Astrocyte (in vitro differentiated cells and primary cell): ENCODE data around the gene PYGO2. TPM values are rescaled to one million over a fixed set of nuclear protein-coding genes. Genes with fewer than 3 reads are reported as not detected.
"Not testable (repeated sequence)": the region's sequence is repeated elsewhere in the genome, so short reads cannot be mapped to it uniquely, and the experiment has no call there.

Experiments
- DNase-seq: peaks from one replicate; pipeline ENCODE4 v3.0.0-alpha.2; 2010; ENCODE audit warnings: low read depth
- FAIRE-seq: peaks from 2 replicates; lab custom pipeline; 2011; peaks lifted over from hg19 to GRCh38; lab: Jason Lieb, UNC
- H2AFZ ChIP-seq: 2 replicates; pipeline ENCODE4 v1.6.0; 2012; ENCODE audit warnings: low read depth, low read length, inconsistent platforms
- H3K27ac ChIP-seq: 2 replicates; pipeline ENCODE4 v1.5.1; 2011; ENCODE audit warnings: low read depth, low read length, inconsistent platforms
- H3K27me3 ChIP-seq: 2 replicates; pipeline ENCODE4 v1.6.0; 2011; ENCODE audit warnings: low read length, inconsistent platforms; ENCODE audit not compliant: insufficient read depth
- H3K36me3 ChIP-seq: 2 replicates; pipeline ENCODE4 v1.5.1; 2011; ENCODE audit warnings: low read length, inconsistent platforms; ENCODE audit not compliant: insufficient read depth
- H3K4me1 ChIP-seq: 2 replicates; pipeline ENCODE4 v1.5.1; 2011; ENCODE audit warnings: low read length, inconsistent platforms; ENCODE audit not compliant: insufficient read depth
- H3K4me2 ChIP-seq: 2 replicates; pipeline ENCODE4 v1.6.0; 2012; ENCODE audit warnings: low read length, inconsistent platforms
- H3K4me3 ChIP-seq: 2 replicates; pipeline ENCODE4 v1.5.1; 2011; ENCODE audit warnings: low read depth, mild to moderate bottlenecking, low read length, inconsistent platforms; ENCODE audit not compliant: insufficient read depth
- H3K79me2 ChIP-seq: 2 replicates; pipeline ENCODE4 v1.6.0; 2012; ENCODE audit warnings: mild to moderate bottlenecking, low read length, inconsistent platforms; ENCODE audit not compliant: insufficient read depth
- H3K9ac ChIP-seq: 2 replicates; pipeline ENCODE4 v1.6.0; 2012; ENCODE audit warnings: mild to moderate bottlenecking, low read length, inconsistent platforms
- H3K9me3 ChIP-seq: 2 replicates; pipeline ENCODE4 v1.5.1; 2012; ENCODE audit warnings: low read depth, mild to moderate bottlenecking, low read length, inconsistent platforms; ENCODE audit not compliant: insufficient read depth
- H4K20me1 ChIP-seq: 2 replicates; pipeline ENCODE4 v1.6.0; 2012; ENCODE audit warnings: low read length, inconsistent platforms; ENCODE audit not compliant: insufficient read depth
- H3K27ac Mint-ChIP-seq: one replicate; pipeline ENCODE4 v1.8.0; 2021; ENCODE audit warnings: mild to moderate bottlenecking, mixed read lengths; ENCODE audit not compliant: unreplicated experiment
- H3K27me3 Mint-ChIP-seq: one replicate; pipeline ENCODE4 v1.8.0; 2021; ENCODE audit warnings: low read depth, mixed read lengths; ENCODE audit not compliant: unreplicated experiment
- H3K36me3 Mint-ChIP-seq: one replicate; pipeline ENCODE4 v1.8.0; 2021; ENCODE audit warnings: low read depth, mixed read lengths; ENCODE audit not compliant: unreplicated experiment
- H3K4me1 Mint-ChIP-seq: one replicate; pipeline ENCODE4 v1.8.0; 2021; ENCODE audit warnings: low read depth, mixed read lengths; ENCODE audit not compliant: unreplicated experiment
- H3K4me3 Mint-ChIP-seq: one replicate; pipeline ENCODE4 v1.8.0; 2021; ENCODE audit warnings: mild to moderate bottlenecking, moderate library complexity, mixed read lengths; ENCODE audit not compliant: unreplicated experiment
- H3K9me3 Mint-ChIP-seq: one replicate; pipeline ENCODE4 v1.8.0; 2021; ENCODE audit warnings: mild to moderate bottlenecking, mixed read lengths; ENCODE audit not compliant: unreplicated experiment
- EZH2 ChIP-seq: IDR thresholded peaks from 2 replicates; pipeline ENCODE4 v1.6.1; 2012; ENCODE audit warnings: mild to moderate bottlenecking, low read length, inconsistent platforms; ENCODE audit not compliant: insufficient read depth
- microRNA-seq: library from miRNA; unstranded; fragments of <30 nt; microRNA quantifications from one replicate; pipeline ENCODE4 v1.2.0, GENCODE V29; 2020
- total RNA-seq: library from RNA; stranded (reverse); gene quantifications from 2 replicates; pipeline ENCODE4 v1.2.1, GENCODE V29; 2021
- TF ChIP-seq, protein P1 (sequence below): IDR thresholded peaks from 2 replicates; pipeline ENCODE4 v1.5.1; 2011; ENCODE audit warnings: low read depth, mild to moderate bottlenecking, inconsistent platforms, low read length, moderate library complexity; ENCODE audit not compliant: insufficient read depth

PYGO2 gene
- total RNA-seq, 1 donor from 2014 or later = 21.8 TPM

DNA sequence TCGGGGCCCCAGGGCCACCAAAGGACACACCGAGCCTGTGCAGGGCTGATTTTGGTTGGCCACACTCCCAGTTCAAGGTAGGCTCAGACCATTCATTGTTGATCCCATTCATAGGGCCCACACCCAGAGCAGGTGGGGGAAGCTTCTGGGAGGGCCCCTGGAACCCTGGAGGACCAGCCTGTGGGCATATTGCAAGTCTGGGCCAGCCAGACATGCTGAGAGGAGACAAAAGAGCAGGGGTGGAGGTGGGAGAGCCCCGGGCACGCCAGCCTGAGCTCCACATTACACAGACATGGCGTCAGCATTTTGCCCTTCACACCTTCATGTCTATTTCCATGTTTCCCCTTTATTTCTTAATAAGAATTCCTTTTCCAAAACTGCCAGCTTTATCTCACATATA, 50.7 kb downstream of the PYGO2 start:
- no peak overlapping the region for H3K4me3 ChIP-seq
- H3K36me3 ChIP-seq = no peaks in the 10 kb centered on the region
- no peak overlapping the region for H3K9ac ChIP-seq
- Mint-ChIP-seq H3K36me3 (peaks cover 6% of the 10 kb centered on the region), H3K27ac (no peak overlapping the region), H3K9me3 (peaks cover 30% of the 10 kb centered on the region), H3K4me1 (no peaks in the 10 kb centered on the region), H3K4me3 (no peak overlapping the region), H3K27me3 (peaks cover 28% of the 10 kb centered on the region)
- no peaks in the 10 kb centered on the region for H3K9me3 ChIP-seq
- FAIRE-seq (no peak), DNase-seq (no peak)
- no peak overlapping the region for H2AFZ ChIP-seq
- no peaks in the 10 kb centered on the region for H4K20me1 ChIP-seq
- H3K79me2 ChIP-seq = no peaks in the 10 kb centered on the region
- H3K27me3 ChIP-seq = peaks cover 6% of the 10 kb centered on the region
- TF ChIP-seq EZH2 = no peak
- TF ChIP-seq, protein P1, sequence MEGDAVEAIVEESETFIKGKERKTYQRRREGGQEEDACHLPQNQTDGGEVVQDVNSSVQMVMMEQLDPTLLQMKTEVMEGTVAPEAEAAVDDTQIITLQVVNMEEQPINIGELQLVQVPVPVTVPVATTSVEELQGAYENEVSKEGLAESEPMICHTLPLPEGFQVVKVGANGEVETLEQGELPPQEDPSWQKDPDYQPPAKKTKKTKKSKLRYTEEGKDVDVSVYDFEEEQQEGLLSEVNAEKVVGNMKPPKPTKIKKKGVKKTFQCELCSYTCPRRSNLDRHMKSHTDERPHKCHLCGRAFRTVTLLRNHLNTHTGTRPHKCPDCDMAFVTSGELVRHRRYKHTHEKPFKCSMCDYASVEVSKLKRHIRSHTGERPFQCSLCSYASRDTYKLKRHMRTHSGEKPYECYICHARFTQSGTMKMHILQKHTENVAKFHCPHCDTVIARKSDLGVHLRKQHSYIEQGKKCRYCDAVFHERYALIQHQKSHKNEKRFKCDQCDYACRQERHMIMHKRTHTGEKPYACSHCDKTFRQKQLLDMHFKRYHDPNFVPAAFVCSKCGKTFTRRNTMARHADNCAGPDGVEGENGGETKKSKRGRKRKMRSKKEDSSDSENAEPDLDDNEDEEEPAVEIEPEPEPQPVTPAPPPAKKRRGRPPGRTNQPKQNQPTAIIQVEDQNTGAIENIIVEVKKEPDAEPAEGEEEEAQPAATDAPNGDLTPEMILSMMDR = no peak
- no peak overlapping the region for H3K27ac ChIP-seq
- H3K4me2 ChIP-seq = no peak overlapping the region
- no peaks in the 10 kb centered on the region for H3K4me1 ChIP-seq

DNA sequence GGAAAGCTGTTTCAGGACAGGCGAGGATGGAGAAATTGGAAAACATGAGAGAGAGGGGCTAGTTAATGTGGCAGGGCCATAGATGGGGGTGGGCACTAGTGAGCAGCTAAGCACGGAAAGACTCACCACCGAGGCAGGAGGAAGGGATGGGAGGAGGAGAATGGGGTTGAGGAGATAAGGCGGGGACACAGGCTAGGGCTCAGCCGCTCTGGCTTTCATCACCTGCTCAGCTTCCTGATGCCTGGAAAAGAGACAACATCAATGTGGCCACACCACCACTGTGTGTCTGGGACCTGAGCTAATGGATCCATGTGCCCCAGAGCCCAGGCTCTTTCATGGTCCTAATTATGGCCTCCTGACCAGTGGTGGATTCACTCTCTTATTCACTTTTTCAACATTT, 52.6 kb downstream of the PYGO2 start:
- Histone ChIP-seq H3K4me2 (no peak overlapping the region), H3K27ac (no peak overlapping the region), H4K20me1 (no peaks in the 10 kb centered on the region), H3K9me3 (no peaks in the 10 kb centered on the region), H3K27me3 (peaks cover 6% of the 10 kb centered on the region), H3K4me3 (no peak overlapping the region), H3K4me1 (no peaks in the 10 kb centered on the region), H3K36me3 (no peaks in the 10 kb centered on the region), H2AFZ (no peak overlapping the region), H3K79me2 (no peaks in the 10 kb centered on the region), H3K9ac (no peak overlapping the region)
- TF ChIP-seq, protein P1 = no peak
- no peak for TF ChIP-seq EZH2
- Mint-ChIP-seq H3K27ac (no peak overlapping the region), H3K36me3 (peaks cover 6% of the 10 kb centered on the region), H3K9me3 (peaks cover 28% of the 10 kb centered on the region), H3K27me3 (peaks cover 20% of the 10 kb centered on the region), H3K4me1 (no peaks in the 10 kb centered on the region), H3K4me3 (no peak overlapping the region)
- FAIRE-seq (no peak), DNase-seq (no peak)

- not testable (repeated sequence) for FAIRE-seq, H3K27ac Mint-ChIP-seq, H3K4me1 Mint-ChIP-seq, H3K79me2 ChIP-seq, H3K4me3 ChIP-seq, H3K36me3 ChIP-seq, H3K9ac ChIP-seq, H3K27ac ChIP-seq, H3K9me3 ChIP-seq, H3K4me1 ChIP-seq, H3K27me3 ChIP-seq, H3K4me3 Mint-ChIP-seq, H2AFZ ChIP-seq, DNase-seq, H4K20me1 ChIP-seq, H3K4me2 ChIP-seq, H3K36me3 Mint-ChIP-seq
- peaks cover 17% of the 10 kb centered on the region for H3K27me3 Mint-ChIP-seq
- H3K9me3 Mint-ChIP-seq = peaks cover 26% of the 10 kb centered on the region
Measured at GRCh38 chr1:154908129-154908528, 53.5 kb downstream of the PYGO2 start.

Small RNA genes within 50 kb of the gene (microRNA-seq; reads per million reads assigned to microRNA genes)
- not detected for gene MIR4258

Other genes with a start within 250 kb of the PYGO2 start
- 0.46 and 0.66 TPM in 2 replicates for gene KCNN3, start 91.5 kb downstream of the PYGO2 start, total RNA-seq
- 15.5 and 15.6 TPM in 2 replicates for gene PMVK, start 25.1 kb downstream of the PYGO2 start, total RNA-seq
- gene PBXIP1, start 5.7 kb downstream of the PYGO2 start, total RNA-seq = 89.2 and 96.4 TPM in 2 replicates
- 391 and 397 TPM in 2 replicates for gene SHC1, start 9.0 kb upstream of the PYGO2 start, total RNA-seq
- 36.5 and 37.9 TPM in 2 replicates for gene CKS1B, start 12.9 kb upstream of the PYGO2 start, total RNA-seq
- 46.6 and 51.5 TPM in 2 replicates for gene FLAD1, start 21.6 kb upstream of the PYGO2 start, total RNA-seq
- 0.99 TPM in 1 of 2 replicates, not detected in the other for gene LENEP, start 31.8 kb upstream of the PYGO2 start, total RNA-seq
- 46.1 and 47.5 TPM in 2 replicates for gene ZBTB7B, start 41.0 kb upstream of the PYGO2 start, total RNA-seq
- 0.34 and 0.36 TPM in 2 replicates for gene DCST2, start 72.0 kb upstream of the PYGO2 start, total RNA-seq
- not detected in 2 replicates for gene DCST1, start 72.0 kb upstream of the PYGO2 start, total RNA-seq
- gene ADAM15, start 89.5 kb upstream of the PYGO2 start, total RNA-seq = 66.8 and 68.3 TPM in 2 replicates
- gene EFNA4, start 102.0 kb upstream of the PYGO2 start, total RNA-seq = 11.8 TPM in 2 replicates
- 2.9 and 3.4 TPM in 2 replicates for gene EFNA3, start 117.1 kb upstream of the PYGO2 start, total RNA-seq
- 11.3 and 16.4 TPM in 2 replicates for gene EFNA1, start 166.1 kb upstream of the PYGO2 start, total RNA-seq
- gene SLC50A1, start 174.1 kb upstream of the PYGO2 start, total RNA-seq = 22.8 and 25.4 TPM in 2 replicates
- gene DPM3, start 178.7 kb upstream of the PYGO2 start, total RNA-seq = 31.0 and 36.2 TPM in 2 replicates
- 161 TPM in 2 replicates for gene KRTCAP2, start 211.5 kb upstream of the PYGO2 start, total RNA-seq
- 13.2 and 13.6 TPM in 2 replicates for gene TRIM46, start 212.1 kb upstream of the PYGO2 start, total RNA-seq
- gene THBS3, start 246.1 kb upstream of the PYGO2 start, total RNA-seq = 153 and 162 TPM in 2 replicates
- gene MTX1, start 246.9 kb upstream of the PYGO2 start, total RNA-seq = 39.8 and 41.8 TPM in 2 replicates